ENCODE data around the gene CZIB. TPM values are rescaled to one million over a fixed set of nuclear protein-coding genes. Genes with fewer than 3 reads are reported as not detected.

The CZIB gene
- total RNA-seq = 10 to 100 TPM; 49.2 to 67.7 (median 64.7) TPM

DNA sequence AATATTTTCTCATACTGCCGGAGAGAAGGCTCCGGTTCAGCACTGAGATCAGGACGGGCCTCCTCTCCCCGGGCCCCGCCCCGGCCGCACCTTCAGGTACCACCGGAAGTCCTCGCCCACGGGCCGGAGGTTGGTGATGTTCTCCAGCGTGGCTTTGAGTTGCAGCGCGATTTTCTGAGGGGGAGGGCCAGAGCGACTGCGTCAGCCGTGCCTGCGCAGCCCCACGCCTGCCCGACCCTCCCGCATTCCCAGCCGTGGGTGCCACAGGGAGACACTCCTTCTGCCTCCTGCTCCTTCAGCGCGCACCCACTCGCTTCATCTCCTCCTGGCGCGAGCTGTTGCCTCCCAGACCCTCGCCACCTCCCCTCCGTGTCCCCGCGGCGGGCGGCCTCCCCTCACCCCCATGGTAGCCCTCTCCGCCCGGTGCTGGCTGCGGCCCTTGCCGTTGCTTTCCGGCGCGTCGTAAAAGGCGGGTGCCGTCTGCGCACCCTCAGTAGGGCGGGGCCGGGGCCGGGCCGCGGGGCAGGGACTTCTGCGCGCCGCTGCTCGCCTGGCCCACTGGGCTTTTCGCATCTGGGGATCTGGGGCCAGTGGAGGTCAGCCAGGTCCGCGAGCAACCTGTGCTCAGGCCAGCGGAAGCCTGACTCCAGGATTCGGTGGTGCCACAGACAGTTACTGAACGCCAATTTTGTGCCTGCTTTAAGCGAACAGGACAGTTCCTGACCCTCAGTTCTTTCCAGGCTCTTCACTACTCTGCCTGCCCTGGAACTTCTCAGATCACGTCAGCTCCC lies at the start of gene CZIB:
Gene CZIB (minus strand): TSS at position 464 of the 791 bp plus-strand sequence. CDS start 59 bp downstream, at position 405.
- no peaks in the 10 kb centered on the region for H3K9me3 ChIP-seq
- peak; percentile 72 to 99 for TF ChIP-seq EP300 (IDR thresholded peaks at IDR 0.05)
- TF ChIP-seq POLR2A (IDR thresholded peaks at IDR 0.05) = peak; percentile 82 to 94
- TF ChIP-seq, protein P1, sequence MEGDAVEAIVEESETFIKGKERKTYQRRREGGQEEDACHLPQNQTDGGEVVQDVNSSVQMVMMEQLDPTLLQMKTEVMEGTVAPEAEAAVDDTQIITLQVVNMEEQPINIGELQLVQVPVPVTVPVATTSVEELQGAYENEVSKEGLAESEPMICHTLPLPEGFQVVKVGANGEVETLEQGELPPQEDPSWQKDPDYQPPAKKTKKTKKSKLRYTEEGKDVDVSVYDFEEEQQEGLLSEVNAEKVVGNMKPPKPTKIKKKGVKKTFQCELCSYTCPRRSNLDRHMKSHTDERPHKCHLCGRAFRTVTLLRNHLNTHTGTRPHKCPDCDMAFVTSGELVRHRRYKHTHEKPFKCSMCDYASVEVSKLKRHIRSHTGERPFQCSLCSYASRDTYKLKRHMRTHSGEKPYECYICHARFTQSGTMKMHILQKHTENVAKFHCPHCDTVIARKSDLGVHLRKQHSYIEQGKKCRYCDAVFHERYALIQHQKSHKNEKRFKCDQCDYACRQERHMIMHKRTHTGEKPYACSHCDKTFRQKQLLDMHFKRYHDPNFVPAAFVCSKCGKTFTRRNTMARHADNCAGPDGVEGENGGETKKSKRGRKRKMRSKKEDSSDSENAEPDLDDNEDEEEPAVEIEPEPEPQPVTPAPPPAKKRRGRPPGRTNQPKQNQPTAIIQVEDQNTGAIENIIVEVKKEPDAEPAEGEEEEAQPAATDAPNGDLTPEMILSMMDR (IDR thresholded peaks at IDR 0.05) = peak in 1 of 5 experiments; percentile 40
- peak within 1 kb of the TSS; percentile 93 to 99 (median 96) for H3K27ac ChIP-seq
- peaks cover 0 to 26% (median 6%) of the 10 kb centered on the region in 4 donors for H3K4me1 ChIP-seq
- H3K36me3 ChIP-seq = peaks cover 0 to 34% (median 0%) of the 10 kb centered on the region in 3 donors
- H3K27me3 ChIP-seq = no peaks in the 10 kb centered on the region
- WGBS, 2 donors = 0 to 1% methylated on average over 40 to 50 of the region's 61 CpGs
- H3K4me3 ChIP-seq = peak within 1 kb of the TSS; percentile 65 to 95 (median 85)
- DNase-seq (ENCODE audit: low spot score in 2 of 2) = peak; percentile 85 to 91

DNA sequence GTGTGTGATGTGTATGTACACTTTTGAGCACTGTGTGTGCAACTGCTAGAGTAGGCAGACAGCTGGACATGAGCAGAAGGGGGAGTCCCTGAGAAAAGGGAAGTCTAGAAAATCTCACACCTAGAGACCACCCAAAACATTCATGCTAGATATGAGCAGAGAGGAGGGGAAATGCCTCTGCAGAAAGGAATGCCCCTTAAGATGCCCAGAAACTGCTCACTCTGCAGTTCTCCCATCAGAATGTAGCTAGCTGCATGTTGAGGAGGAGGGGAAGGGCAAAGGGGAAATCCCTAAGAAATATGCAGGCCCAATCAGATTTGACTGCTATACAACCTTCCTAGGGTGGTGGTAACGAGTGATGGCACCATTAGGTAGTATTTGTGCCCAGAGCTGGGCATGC lies 49.7 kb upstream of the CZIB start:
- no peaks in the 10 kb centered on the region for H3K9me3 ChIP-seq
- no peaks in the 10 kb centered on the region for H3K27me3 ChIP-seq
- WGBS, 2 donors = 81 to 84% methylated on average over 1 of the region's 1 CpG
- DNase-seq (ENCODE audit: low spot score in 2 of 2) = no peak
- TF ChIP-seq, protein P1 (IDR thresholded peaks at IDR 0.05) = no peak
- TF ChIP-seq POLR2A (IDR thresholded peaks at IDR 0.05) (no peak), EP300 (IDR thresholded peaks at IDR 0.05) (no peak)
- no peaks in the 10 kb centered on the region for H3K4me1 ChIP-seq
- no peak overlapping the region for H3K4me3 ChIP-seq
- peaks cover 0 to 19% (median 0%) of the 10 kb centered on the region in 3 donors for H3K36me3 ChIP-seq
- H3K27ac ChIP-seq = no peak overlapping the region

DNA sequence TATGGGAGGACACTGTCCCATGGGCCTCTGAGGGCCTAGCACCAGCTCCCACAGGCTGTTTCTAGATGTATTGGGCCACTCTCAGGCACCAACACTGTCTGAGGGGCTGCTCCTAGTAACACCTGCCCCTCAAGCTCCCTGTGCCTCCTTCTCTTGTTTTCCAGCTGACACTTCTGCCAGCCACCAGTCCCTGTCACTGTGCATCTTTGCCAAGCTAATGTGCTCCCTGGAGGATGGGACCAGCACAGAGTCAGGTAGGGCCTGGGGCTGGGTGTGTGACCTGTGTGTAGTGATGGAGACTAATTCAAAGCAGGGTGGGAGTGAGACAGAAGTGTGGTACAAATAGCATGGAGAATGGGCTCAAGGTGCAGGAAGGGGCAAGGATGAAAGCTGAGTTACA lies 47.3 kb upstream of the CZIB start:
- Histone ChIP-seq H3K27ac (no peak overlapping the region), H3K4me1 (no peaks in the 10 kb centered on the region), H3K27me3 (no peaks in the 10 kb centered on the region), H3K4me3 (no peak overlapping the region), H3K36me3 (peaks cover 0 to 31% (median 0%) of the 10 kb centered on the region in 3 donors), H3K9me3 (no peaks in the 10 kb centered on the region)
- DNase-seq (ENCODE audit: low spot score in 2 of 2) = no peak
- TF ChIP-seq POLR2A (IDR thresholded peaks at IDR 0.05) = no peak
- no peak for TF ChIP-seq EP300 (IDR thresholded peaks at IDR 0.05)

DNA sequence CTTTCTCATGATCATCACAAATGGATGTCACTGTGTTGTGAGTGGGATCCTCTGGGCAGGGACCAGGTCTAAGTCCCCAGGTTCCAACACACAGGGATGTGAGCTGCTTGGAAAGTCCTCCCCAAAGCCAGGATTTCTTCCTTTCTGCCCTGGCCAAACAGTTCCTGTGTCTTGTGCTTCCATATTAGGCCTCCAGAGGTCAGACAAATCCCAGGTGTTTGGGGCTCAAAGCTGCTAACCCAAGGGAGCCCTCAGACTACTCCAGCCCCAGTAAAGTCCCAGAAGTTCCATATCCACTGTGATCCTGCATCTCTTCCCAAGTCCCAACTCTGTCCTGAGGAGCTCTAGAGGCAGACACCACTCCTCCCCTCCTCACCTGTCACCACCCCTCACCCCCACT lies 45.6 kb upstream of the CZIB start:
- no peak for DNase-seq (ENCODE audit: low spot score in 2 of 2)
- Histone ChIP-seq H3K36me3 (peaks cover 0 to 45% (median 0%) of the 10 kb centered on the region in 3 donors), H3K27ac (no peak overlapping the region), H3K4me1 (no peaks in the 10 kb centered on the region), H3K4me3 (no peak overlapping the region), H3K27me3 (no peaks in the 10 kb centered on the region), H3K9me3 (no peaks in the 10 kb centered on the region)
- TF ChIP-seq, protein P1 (IDR thresholded peaks at IDR 0.05) = no peak
- TF ChIP-seq EP300 (IDR thresholded peaks at IDR 0.05) (no peak), POLR2A (IDR thresholded peaks at IDR 0.05) (no peak)

DNA sequence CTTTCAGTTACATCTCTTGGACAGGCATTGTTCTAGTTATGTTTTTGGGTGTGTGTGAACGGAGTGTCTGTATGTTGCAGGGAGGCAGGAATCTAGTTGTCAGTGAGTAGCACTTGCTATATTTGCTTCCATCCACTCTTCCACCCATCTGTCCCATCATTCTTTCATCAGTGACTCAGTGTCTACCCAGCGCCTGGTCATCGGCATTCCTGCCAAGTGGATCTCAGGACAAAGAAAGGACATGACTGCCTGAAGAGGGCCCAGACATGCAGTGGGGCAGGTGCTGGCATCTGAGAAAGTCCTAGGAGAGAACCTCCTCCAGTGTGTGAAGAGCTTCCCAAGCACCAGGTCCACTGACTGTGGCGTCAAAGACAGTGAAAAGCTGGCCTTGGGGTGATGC lies 45.1 kb upstream of the CZIB start:
- WGBS, 2 donors = 94 to 99% methylated on average over 3 to 4 of the region's 4 CpGs
- Histone ChIP-seq H3K27ac (no peak overlapping the region), H3K27me3 (no peaks in the 10 kb centered on the region), H3K4me1 (no peaks in the 10 kb centered on the region), H3K36me3 (peaks cover 0 to 43% (median 0%) of the 10 kb centered on the region in 3 donors), H3K4me3 (no peak overlapping the region), H3K9me3 (no peaks in the 10 kb centered on the region)
- TF ChIP-seq, protein P1 (IDR thresholded peaks at IDR 0.05) = no peak
- TF ChIP-seq POLR2A (IDR thresholded peaks at IDR 0.05) = no peak
- TF ChIP-seq EP300 (IDR thresholded peaks at IDR 0.05) = no peak
- DNase-seq (ENCODE audit: low spot score in 2 of 2) = no peak

Data from tibial nerve (tissue), 4 donors.